K562 (cell line): Measurements from ENCODE around the gene EPOP. TPM values are rescaled to one million over a fixed set of nuclear protein-coding genes. Genes with fewer than 3 reads are reported as not detected.
A peak's percentile ranks its signal among the peaks of the same experiment; 100 is the strongest.

ENCODE experiments used
- BRF1 ChIP-seq: IDR thresholded peaks from 3 replicates; pipeline ENCODE4 v1.6.1; 2011; ENCODE audit warnings: borderline replicate concordance, mild to moderate bottlenecking; ENCODE audit not compliant: insufficient read length; ENCODE audit errors: extremely low read depth
- CHD4 ChIP-seq: fragments of 200-600 bp; sonication (generic); IDR thresholded peaks from 3 replicates; pipeline ENCODE4 v1.6.1; 2012; ENCODE audit warnings: low read depth, mild to moderate bottlenecking, mixed read lengths, low read length, inconsistent platforms; ENCODE audit not compliant: insufficient read depth, insufficient replicate concordance, poor library complexity, severe bottlenecking
- CREM ChIP-seq: IDR thresholded peaks from 2 replicates; pipeline ENCODE4 v1.6.1; 2014; ENCODE audit warnings: antibody characterized with exemption, low read depth
- CUX1 ChIP-seq: fragments of 200-800 bp; sonication (Bioruptor generic); IDR thresholded peaks from 2 replicates; pipeline ENCODE4 v1.6.1; 2016; ENCODE audit warnings: missing genetic modification characterization, missing compliant biosample characterization
- KAT2B ChIP-seq: IDR thresholded peaks from one replicate; pipeline ENCODE4 v1.6.1; 2012; ENCODE audit warnings: low read depth, mild to moderate bottlenecking, control low read depth, inconsistent platforms, low read length, moderate library complexity
- MAFF ChIP-seq: IDR thresholded peaks from 2 replicates; pipeline ENCODE4 v1.6.1; 2012; ENCODE audit warnings: low read length, improper control_type of control experiment
- MCM7 ChIP-seq, 2 experiments: fragments of 450-650 bp; IDR thresholded peaks; 2 replicates each; pipeline ENCODE4 v1.6.1; 2016 to 2018
- NCOA2 ChIP-seq, 2 experiments: fragments of 450-650 bp; IDR thresholded peaks; 2 replicates each; pipeline ENCODE4 v1.6.1; 2018; ENCODE audit warnings: mild to moderate bottlenecking in 2 of 2, moderate library complexity in 1 of 2; ENCODE audit not compliant: partially characterized antibody in 2 of 2
- PBX2 ChIP-seq, 2 experiments: IDR thresholded peaks in 1 of 2; conservative IDR thresholded peaks in 1 of 2; 2 replicates each; pipeline ENCODE4 v1.6.1; 2016; ENCODE audit warnings: low read depth in 2 of 2, mild to moderate bottlenecking in 1 of 2, missing compliant biosample characterization in 1 of 2, missing genetic modification characterization in 1 of 2, moderate library complexity in 1 of 2
- PCBP2 ChIP-seq: fragments of 200-400 bp; formaldehyde crosslinking; IDR thresholded peaks from 2 replicates; pipeline ENCODE4 v1.6.1; 2018; ENCODE audit warnings: low read length, low read depth, mild to moderate bottlenecking, moderate library complexity; ENCODE audit not compliant: poor library complexity, severe bottlenecking
- PURB ChIP-seq: sonication (generic); formaldehyde crosslinking; IDR thresholded peaks from 2 replicates; pipeline ENCODE4 v1.9.0; 2021; ENCODE audit warnings: low read depth, mild to moderate bottlenecking, missing genetic modification reagents
- RBM22 ChIP-seq: fragments of 200-400 bp; formaldehyde crosslinking; IDR thresholded peaks from 2 replicates; pipeline ENCODE4 v1.6.1; 2018; ENCODE audit warnings: low read length, low read depth; ENCODE audit not compliant: poor library complexity, severe bottlenecking
- SMARCC2 ChIP-seq: fragments of 450-650 bp; IDR thresholded peaks from 2 replicates; pipeline ENCODE4 v1.6.1; 2017; ENCODE audit warnings: antibody characterized with exemption, moderate library complexity, mild to moderate bottlenecking, low read depth
- SRSF1 ChIP-seq: fragments of 200-400 bp; formaldehyde crosslinking; IDR thresholded peaks from 2 replicates; pipeline ENCODE4 v1.6.1; 2017; ENCODE audit warnings: mild to moderate bottlenecking, low read depth, low read length, moderate library complexity
- TRIM24 ChIP-seq, 2 experiments: fragments of 450-650 bp; IDR thresholded peaks; 2 replicates each; pipeline ENCODE4 v1.6.1; 2016
- ZNF282 ChIP-seq: sonication (generic); formaldehyde crosslinking; IDR thresholded peaks from 2 replicates; pipeline ENCODE4 v1.8.1; 2023; ENCODE audit warnings: missing genetic modification reagents
- ZNF740 ChIP-seq, 3 experiments: fragments of 200-800 bp in 1 of 3; sonication (Bioruptor generic) in 1 of 3; sonication (generic) in 1 of 3; formaldehyde crosslinking in 1 of 3; IDR thresholded peaks; 2 replicates each; pipeline versions ENCODE4 v1.6.1 to v1.8.0; 2016 to 2022; ENCODE audit warnings: mild to moderate bottlenecking in 2 of 3, missing compliant biosample characterization in 2 of 3, missing genetic modification characterization in 2 of 3, missing genetic modification reagents in 1 of 3
- polyA plus RNA-seq, 8 experiments: library from polyadenylated mRNA; depleted of rRNA in 4 of 8; stranded (reverse) in 5 of 8; unstranded in 3 of 8; fragments of >200 nt; fragmentation: Nextera tagmentation in 2 of 8; fragmentation: Illumina TruSeq in 1 of 8; extraction: Ambion mirVana in 2 of 8; extraction: Trizol in 1 of 8; gene quantifications; 2 replicates each; pipeline versions ENCODE4 v1.2.1 to v1.2.3, GENCODE V29; 2011 to 2014; ENCODE audit warnings: inconsistent platforms in 1 of 8, missing spikeins in 1 of 8
- total RNA-seq, 7 experiments: library from RNA; depleted of rRNA in 6 of 7; stranded (reverse); fragments of >200 nt in 6 of 7; fragmentation: Illumina TruSeq in 2 of 7; extraction: Trizol in 2 of 7; gene quantifications; 2 replicates each; pipeline versions ENCODE4 v1.2.1 to v1.2.3, GENCODE V29; 2011 to 2021; ENCODE audit warnings: low replicate concordance in 1 of 7

EPOP gene
- total and polyA plus RNA-seq, 9 of the 15 experiments (the other 6 are each of a cell fraction or from before 2014, with no cell fraction given), result 0.41 to 10.6 (median 4.6) TPM

GRCh38 chr17:38667099-38667786 lies 7.5 kb downstream of the EPOP start (continued):
- TF ChIP-seq CREM (no peak), ZNF282 (CRISPR knock-in tag) (no peak), SRSF1 (no peak), CUX1 (CRISPR knock-in tag) (no peak), CHD4 (peak; percentile 89), SMARCC2 (no peak), TRIM24 (IDR thresholded peaks at IDR 0.05) (peak in 1 of 2 experiments; percentile 38; a peak in 1 of 4 replicates), KAT2B (no peak), PCBP2 (no peak), ZNF740 (CRISPR knock-in tag; IDR thresholded peaks at IDR 0.05) (no peak), ZNF740 (tag; IDR thresholded peaks at IDR 0.05) (no peak), PURB (CRISPR knock-in tag) (no peak), NCOA2 (IDR thresholded peaks at IDR 0.05; ENCODE audit: partially characterized antibody in 2 of 2) (no peak), PBX2 (CRISPR knock-in tag; IDR thresholded peaks at IDR 0.05; ENCODE audit: low read depth) (no peak), PBX2 (tag; conservative IDR thresholded peaks at IDR 0.05; ENCODE audit: low read depth) (no peak), BRF1 (no peak), MAFF (no peak), RBM22 (no peak), MCM7 (IDR thresholded peaks at IDR 0.05) (no peak)
